Measurements from ENCODE around the gene ZNF575.
"Not testable (repeated sequence)": the region's sequence is repeated elsewhere in the genome, so short reads cannot be mapped to it uniquely, and the experiment has no call there.

The ZNF575 gene

GRCh38 chr19:43545981-43546380 lies 13.0 kb downstream of the ZNF575 start:
- DNase-seq = no peak

- DNase-seq = no peak
Observed at GRCh38 chr19:43546581-43546980, 13.6 kb downstream of the ZNF575 start.

- DNase-seq = not testable (repeated sequence)
Observed at GRCh38 chr19:43547926-43548325, 14.9 kb downstream of the ZNF575 start.

GRCh38 chr19:43548706-43549105 lies 15.7 kb downstream of the ZNF575 start:
- no peak for DNase-seq

GRCh38 chr19:43551399-43552197 lies 18.6 kb downstream of the ZNF575 start:
- no peak for DNase-seq

GRCh38 chr19:43552198-43552450 lies 19.1 kb downstream of the ZNF575 start:
- DNase-seq = no peak

- no peak for DNase-seq
Observed at GRCh38 chr19:43552616-43553015, 19.6 kb downstream of the ZNF575 start.

- DNase-seq = no peak
Observed at GRCh38 chr19:43553656-43554055, 20.7 kb downstream of the ZNF575 start.

- DNase-seq = no peak
Observed at GRCh38 chr19:43554317-43554895, 21.4 kb downstream of the ZNF575 start.

GRCh38 chr19:43555185-43555770 lies 22.3 kb downstream of the ZNF575 start:
- DNase-seq = peak; percentile 90

- DNase-seq = no peak
Observed at GRCh38 chr19:43560687-43561086, 27.7 kb downstream of the ZNF575 start.

- DNase-seq = no peak
Observed at GRCh38 chr19:43561139-43561970, 28.4 kb downstream of the ZNF575 start.

GRCh38 chr19:43562226-43562697 lies 29.3 kb downstream of the ZNF575 start:
- DNase-seq = no peak

- peak; percentile 92 for DNase-seq
Observed at GRCh38 chr19:43562698-43563241, 29.8 kb downstream of the ZNF575 start.

- DNase-seq = no peak
Observed at GRCh38 chr19:43563816-43564457, 30.9 kb downstream of the ZNF575 start.

- no peak for DNase-seq
Observed at GRCh38 chr19:43564800-43565199, 31.8 kb downstream of the ZNF575 start.

- no peak for DNase-seq
Observed at GRCh38 chr19:43569657-43570056, 36.7 kb downstream of the ZNF575 start.

GRCh38 chr19:43570174-43570791 lies 37.3 kb downstream of the ZNF575 start:
- DNase-seq = no peak

- no peak for DNase-seq
Observed at GRCh38 chr19:43572171-43572588, 39.2 kb downstream of the ZNF575 start.

- no peak for DNase-seq
Observed at GRCh38 chr19:43574424-43575155, 41.6 kb downstream of the ZNF575 start.

All from CD4-positive, alpha-beta T cell treated with Interleukin-10 for 1 hour (primary cell).